Mesenchymal stem cell (in vitro differentiated cells and primary cell): ENCODE measurements around the gene APOC4.
A peak's percentile ranks its signal among the peaks of the same experiment; 100 is the strongest.
"Not testable (repeated sequence)": the region's sequence is repeated elsewhere in the genome, so short reads cannot be mapped to it uniquely, and the experiment has no call there.

Experiments used
- DNase-seq: peaks from one replicate; pipeline ENCODE4 v3.0.0-alpha.2; 2013
- H2AFZ ChIP-seq: one replicate; pipeline ENCODE4 v1.6.1; 2013; ENCODE audit warnings: low read depth, mild to moderate bottlenecking, control low read depth, inconsistent platforms, low read length, moderate library complexity
- H2AK5ac ChIP-seq: 2 replicates; pipeline ENCODE4 v1.6.1; 2013; ENCODE audit warnings: low read length, moderate library complexity, mild to moderate bottlenecking, inconsistent platforms; ENCODE audit not compliant: severe bottlenecking
- H2BK120ac ChIP-seq: one replicate; pipeline ENCODE4 v1.6.1; 2013; ENCODE audit warnings: low read depth, mild to moderate bottlenecking, inconsistent platforms, low read length, moderate library complexity
- H2BK12ac ChIP-seq, 2 experiments: one replicate each; pipeline ENCODE4 v1.6.1; 2013; ENCODE audit warnings: inconsistent platforms in 2 of 2, low read length in 2 of 2, mild to moderate bottlenecking in 2 of 2, moderate library complexity in 2 of 2, control low read depth in 1 of 2
- H2BK15ac ChIP-seq: one replicate; pipeline ENCODE4 v1.6.1; 2013; ENCODE audit warnings: mild to moderate bottlenecking, low read depth, inconsistent platforms; ENCODE audit not compliant: poor library complexity, severe bottlenecking
- H2BK5ac ChIP-seq: 2 replicates; pipeline ENCODE4 v1.6.1; 2013; ENCODE audit warnings: low read depth, mild to moderate bottlenecking, low read length, control low read depth, inconsistent platforms; ENCODE audit not compliant: poor library complexity, severe bottlenecking
- H3K14ac ChIP-seq, 2 experiments: one replicate each; pipeline ENCODE4 v1.6.1; 2013; ENCODE audit warnings: inconsistent platforms in 2 of 2, low read length in 2 of 2, control low read depth in 1 of 2, mild to moderate bottlenecking in 1 of 2, moderate library complexity in 1 of 2
- H3K18ac ChIP-seq, 2 experiments: one replicate each; pipeline ENCODE4 v1.6.1; 2013; ENCODE audit warnings: inconsistent platforms in 2 of 2, low read length in 2 of 2, control low read depth in 1 of 2, low read depth in 1 of 2, mild to moderate bottlenecking in 1 of 2
- H3K23ac ChIP-seq, 2 experiments: one replicate each; pipeline ENCODE4 v1.6.1; 2013; ENCODE audit warnings: inconsistent platforms in 2 of 2, low read length in 2 of 2, mild to moderate bottlenecking in 2 of 2, moderate library complexity in 2 of 2, control low read depth in 1 of 2
- H3K27ac ChIP-seq: 2 replicates; pipeline ENCODE4 v1.5.1; 2013; ENCODE audit warnings: mild to moderate bottlenecking, moderate library complexity, low read length, control low read depth, inconsistent platforms; ENCODE audit not compliant: poor library complexity, severe bottlenecking
- H3K27me3 ChIP-seq, 2 experiments: 2 replicates each; pipeline versions ENCODE4 v1.6.1 to v1.7.0; 2013; ENCODE audit warnings: low read length in 2 of 2, mild to moderate bottlenecking in 2 of 2, moderate library complexity in 2 of 2, control low read depth in 1 of 2, inconsistent platforms in 1 of 2; ENCODE audit not compliant: control insufficient read depth in 1 of 2, insufficient read depth in 1 of 2
- H3K36me3 ChIP-seq, 2 experiments: 2 replicates each; pipeline versions ENCODE4 v1.6.1 to v1.7.0; 2013; ENCODE audit warnings: low read length in 2 of 2, control low read depth in 1 of 2, inconsistent platforms in 1 of 2, low read depth in 1 of 2, mild to moderate bottlenecking in 1 of 2; ENCODE audit not compliant: insufficient read depth in 2 of 2, control insufficient read depth in 1 of 2
- H3K4ac ChIP-seq, 2 experiments: one replicate each; pipeline ENCODE4 v1.6.1; 2013; ENCODE audit warnings: inconsistent platforms in 2 of 2, low read length in 2 of 2, mild to moderate bottlenecking in 2 of 2, moderate library complexity in 2 of 2, control low read depth in 1 of 2, low read depth in 1 of 2
- H3K4me1 ChIP-seq: 2 replicates; pipeline ENCODE4 v1.6.1; 2013; ENCODE audit warnings: low read depth, low read length, control low read depth; ENCODE audit not compliant: control insufficient read depth, insufficient read depth
- H3K4me2 ChIP-seq: 2 replicates; pipeline ENCODE4 v1.6.1; 2013; ENCODE audit warnings: low read length, mild to moderate bottlenecking, inconsistent platforms; ENCODE audit not compliant: poor library complexity, severe bottlenecking
- H3K4me3 ChIP-seq, 2 experiments: 2 replicates each; pipeline versions ENCODE4 v1.5.1 to v1.7.0; 2013; ENCODE audit warnings: low read length in 2 of 2, mild to moderate bottlenecking in 2 of 2, control low read depth in 1 of 2, low read depth in 1 of 2; ENCODE audit not compliant: insufficient read depth in 1 of 2
- H3K79me1 ChIP-seq: replicated peaks from 2 replicates; pipeline ENCODE4 v1.6.1; 2013; ENCODE audit warnings: mild to moderate bottlenecking, control low read depth, low read length, inconsistent platforms; ENCODE audit not compliant: poor library complexity, severe bottlenecking
- H3K9ac ChIP-seq: 2 replicates; pipeline ENCODE4 v1.7.0; 2013; ENCODE audit warnings: mild to moderate bottlenecking, low read length, moderate library complexity
- H3K9me3 ChIP-seq: 2 replicates; pipeline ENCODE4 v1.7.0; 2013; ENCODE audit warnings: mild to moderate bottlenecking, low read length; ENCODE audit not compliant: control insufficient read depth
- H4K8ac ChIP-seq: one replicate; pipeline ENCODE4 v1.6.1; 2013; ENCODE audit warnings: inconsistent platforms, mild to moderate bottlenecking, low read length, moderate library complexity
- H4K91ac ChIP-seq: one replicate; pipeline ENCODE4 v1.6.1; 2013; ENCODE audit warnings: mild to moderate bottlenecking, low read length, inconsistent platforms
- WGBS: methylation state at CpG from one replicate; pipeline ENCODE4 v1.1.7; 2013; ENCODE audit warnings: mixed read lengths; 5-methylcytosine and 5-hydroxymethylcytosine counted together

APOC4 gene

GRCh38 chr19:44924243-44924725 is 17.8 kb upstream of the APOC4 start:
- no peaks in the 10 kb centered on the region for H3K9me3 ChIP-seq
- no peak overlapping the region for H3K14ac ChIP-seq
- 90% methylated on average over 7 of the region's 8 CpGs for WGBS
- peaks cover 7% of the 10 kb centered on the region for H3K4me1 ChIP-seq
- H3K27ac ChIP-seq, result no peak overlapping the region
- peak overlapping the region; percentile 52 for H4K91ac ChIP-seq
- no peak overlapping the region for H3K23ac ChIP-seq
- H2AFZ ChIP-seq, result no peak overlapping the region
- H3K4me3 ChIP-seq, result no peak overlapping the region
- H2BK120ac ChIP-seq, result no peak overlapping the region
- H4K8ac ChIP-seq, result peak overlapping the region; percentile 45
- no peaks in the 10 kb centered on the region for H3K36me3 ChIP-seq
- H3K27me3 ChIP-seq, result no peaks in the 10 kb centered on the region
- peak overlapping the region; percentile 26 for H2BK15ac ChIP-seq
- H2BK5ac ChIP-seq, result no peak overlapping the region
- peak overlapping the region in 1 of 2 experiments; percentile 34 for H3K18ac ChIP-seq
- H2AK5ac ChIP-seq, result no peak overlapping the region
- H3K4ac ChIP-seq, result peak overlapping the region in 1 of 2 experiments; percentile 80
- no peaks in the 10 kb centered on the region for H3K79me1 ChIP-seq
- peak overlapping the region; percentile 39 for H3K9ac ChIP-seq
- H3K4me2 ChIP-seq, result no peak overlapping the region
- no peak for DNase-seq
- H2BK12ac ChIP-seq, result peak overlapping the region; percentile 49 to 59

- no peak overlapping the region for H3K4me2 ChIP-seq
- H3K18ac ChIP-seq, result peak overlapping the region in 1 of 2 experiments; percentile 59
- no peak overlapping the region for H3K4me3 ChIP-seq
- H3K27me3 ChIP-seq, result no peaks in the 10 kb centered on the region
- 71% methylated on average over 8 of the region's 8 CpGs for WGBS
- peak overlapping the region; percentile 15 for H2BK120ac ChIP-seq
- no peak overlapping the region for H2AK5ac ChIP-seq
- H3K23ac ChIP-seq, result no peak overlapping the region
- H2BK15ac ChIP-seq, result peak overlapping the region; percentile 3
- H3K9ac ChIP-seq, result peak overlapping the region; percentile 34
- no peak overlapping the region for H3K27ac ChIP-seq
- H3K9me3 ChIP-seq, result no peaks in the 10 kb centered on the region
- no peaks in the 10 kb centered on the region for H3K36me3 ChIP-seq
- peak overlapping the region in 1 of 2 experiments; percentile 66 for H3K4ac ChIP-seq
- DNase-seq, result peak; percentile 81
- peak overlapping the region; percentile 90 for H4K91ac ChIP-seq
- H2BK5ac ChIP-seq, result no peak overlapping the region
- no peaks in the 10 kb centered on the region for H3K79me1 ChIP-seq
- peaks cover 7% of the 10 kb centered on the region for H3K4me1 ChIP-seq
- H2AFZ ChIP-seq, result no peak overlapping the region
- H4K8ac ChIP-seq, result peak overlapping the region; percentile 49
- no peak overlapping the region for H3K14ac ChIP-seq
- peak overlapping the region; percentile 27 to 77 for H2BK12ac ChIP-seq
These were observed 16.7 kb upstream of the APOC4 start for GRCh38 chr19:44925114-44925891.

- DNase-seq, H2AK5ac ChIP-seq, H3K23ac ChIP-seq, H3K36me3 ChIP-seq, H3K9me3 ChIP-seq, H3K27me3 ChIP-seq, H3K27ac ChIP-seq, H3K4me1 ChIP-seq, H2BK15ac ChIP-seq, H2BK5ac ChIP-seq, H3K79me1 ChIP-seq, H3K18ac ChIP-seq, H2BK120ac ChIP-seq: not testable (repeated sequence)
- Histone ChIP-seq H3K14ac (peak overlapping the region in 1 of 2 experiments; percentile 71), H2AFZ (peak overlapping the region; percentile 73), H4K8ac (peak overlapping the region; percentile 7), H3K4ac (peak overlapping the region in 1 of 2 experiments; percentile 17), H2BK12ac (peak overlapping the region; percentile 42 to 83), H3K4me2 (peak overlapping the region; percentile 60), H3K4me3 (peak overlapping the region in 1 of 2 experiments; percentile 24), H3K9ac (peak overlapping the region; percentile 43), H4K91ac (peak overlapping the region; percentile 81)
- 72% methylated on average over 14 of the region's 19 CpGs for WGBS
These were observed 15.6 kb upstream of the APOC4 start for GRCh38 chr19:44926245-44927077.

- H3K4ac ChIP-seq, result peak overlapping the region in 1 of 2 experiments; percentile 38
- no peak overlapping the region for H2BK5ac ChIP-seq
- H2BK15ac ChIP-seq, result peak overlapping the region; percentile 12
- H3K9me3 ChIP-seq, result no peaks in the 10 kb centered on the region
- no peak overlapping the region for H2AK5ac ChIP-seq
- H3K27me3 ChIP-seq, result no peaks in the 10 kb centered on the region
- peak; percentile 45 for DNase-seq
- H3K4me1 ChIP-seq, result peaks cover 7% of the 10 kb centered on the region
- H4K8ac ChIP-seq, result peak overlapping the region; percentile 78
- no peak overlapping the region for H3K14ac ChIP-seq
- H4K91ac ChIP-seq, result no peak overlapping the region
- no peak overlapping the region for H3K9ac ChIP-seq
- H3K4me3 ChIP-seq, result no peak overlapping the region
- peak overlapping the region in 1 of 2 experiments; percentile 45 for H2BK12ac ChIP-seq
- no peak overlapping the region for H3K18ac ChIP-seq
- 79% methylated on average over 5 of the region's 5 CpGs for WGBS
- H3K23ac ChIP-seq, result no peak overlapping the region
- no peaks in the 10 kb centered on the region for H3K79me1 ChIP-seq
- no peaks in the 10 kb centered on the region for H3K36me3 ChIP-seq
- H2AFZ ChIP-seq, result no peak overlapping the region
- H3K27ac ChIP-seq, result no peak overlapping the region
- no peak overlapping the region for H2BK120ac ChIP-seq
- no peak overlapping the region for H3K4me2 ChIP-seq
These were observed 14.3 kb upstream of the APOC4 start for GRCh38 chr19:44927746-44928145.
